Fibroblast of lung (primary cell): ENCODE measurements around the gene MCRIP1. TPM values are rescaled to one million over a fixed set of nuclear protein-coding genes. Genes with fewer than 3 reads are reported as not detected.

Experiments
- DNase-seq, 2 donors: peaks; one replicate each; pipeline versions ENCODE4 v3.0.0 to v3.0.0-alpha.2; 2010; ENCODE audit warnings: low read depth in 2 of 2
- H2AFZ ChIP-seq: 2 replicates; pipeline ENCODE4 v1.5.1; 2012; ENCODE audit warnings: low read length, control low read depth, inconsistent platforms
- H3K27ac ChIP-seq: 2 replicates; pipeline ENCODE4 v1.5.1; 2011; ENCODE audit warnings: low read length, control low read depth; ENCODE audit not compliant: insufficient read depth
- H3K27me3 ChIP-seq: 2 replicates; pipeline ENCODE4 v1.5.1; 2011; ENCODE audit warnings: mild to moderate bottlenecking, low read length; ENCODE audit not compliant: control insufficient read depth, insufficient read depth
- H3K36me3 ChIP-seq: 2 replicates; pipeline ENCODE4 v1.5.1; 2011; ENCODE audit warnings: low read length; ENCODE audit not compliant: control insufficient read depth, insufficient read depth
- H3K4me1 ChIP-seq: 2 replicates; pipeline ENCODE4 v1.5.1; 2011; ENCODE audit warnings: low read length; ENCODE audit not compliant: control insufficient read depth, insufficient read depth; ENCODE audit errors: extremely low read depth
- H3K4me2 ChIP-seq: 2 replicates; pipeline ENCODE4 v1.5.1; 2011; ENCODE audit warnings: low read length, control low read depth; ENCODE audit not compliant: insufficient read depth; ENCODE audit errors: extremely low read depth
- H3K4me3 ChIP-seq, 4 experiments: fragments of 200-600 bp in 1 of 4; sonication (generic) in 1 of 4; replicated peaks in 1 of 4; 2 replicates each; pipeline ENCODE4 v1.5.1; 2011 to 2016; ENCODE audit warnings: low read length in 4 of 4, low read depth in 3 of 4, mild to moderate bottlenecking in 3 of 4, control low read depth in 2 of 4, inconsistent platforms in 1 of 4, mixed read lengths in 1 of 4; ENCODE audit not compliant: insufficient read depth in 1 of 4; ENCODE audit errors: control extremely low read depth in 1 of 4
- H3K79me2 ChIP-seq: 2 replicates; pipeline ENCODE4 v1.5.1; 2012; ENCODE audit warnings: mild to moderate bottlenecking, low read length, inconsistent platforms; ENCODE audit not compliant: control insufficient read depth, insufficient read depth
- H3K9ac ChIP-seq: 2 replicates; pipeline ENCODE4 v1.5.1; 2011; ENCODE audit warnings: mild to moderate bottlenecking, low read length, control low read depth; ENCODE audit not compliant: insufficient read depth
- H3K9me3 ChIP-seq: 2 replicates; pipeline ENCODE4 v1.5.1; 2012; ENCODE audit warnings: low read depth, low read length; ENCODE audit not compliant: control insufficient read depth, insufficient read depth
- H4K20me1 ChIP-seq: 2 replicates; pipeline ENCODE4 v1.5.1; 2011; ENCODE audit warnings: low read length; ENCODE audit not compliant: control insufficient read depth, insufficient read depth; ENCODE audit errors: extremely low read depth
- CTCF ChIP-seq, 2 donors: IDR thresholded peaks in 1 of 2; conservative IDR thresholded peaks in 1 of 2; 1 replicate in 1 of 2; 2 replicates in 1 of 2; pipeline ENCODE4 v1.5.1; 2011 to 2012; ENCODE audit warnings: low read length in 2 of 2, control low read depth in 1 of 2, inconsistent platforms in 1 of 2, low read depth in 1 of 2, mild to moderate bottlenecking in 1 of 2
- EZH2 ChIP-seq: IDR thresholded peaks from 2 replicates; pipeline ENCODE4 v1.5.1; 2012; ENCODE audit warnings: low read length, control low read depth, mild to moderate bottlenecking; ENCODE audit errors: missing control alignments
- polyA plus RNA-seq, 2 donors: library from polyadenylated mRNA; depleted of rRNA in 1 of 2; stranded (reverse) in 1 of 2; unstranded in 1 of 2; fragments of >200 nt; gene quantifications; 2 replicates each; pipeline ENCODE4 v1.2.1, GENCODE V29; 2011 to 2012; ENCODE audit warnings: missing spikeins in 1 of 2
- total RNA-seq: library from RNA; depleted of rRNA; stranded (reverse); fragments of >200 nt; gene quantifications from 2 replicates; pipeline ENCODE4 v1.2.1, GENCODE V29; 2014

Gene MCRIP1
- total and polyA plus RNA-seq, 2 donors (not counting 1 experiment from before 2014, with no cell fraction given): 37.6 to 108 TPM

GRCh38 chr17:81831957-81832607 lies 1.0 kb downstream of the MCRIP1 start:
- no peaks in the 10 kb centered on the region for H3K27me3 ChIP-seq
- H3K4me3 ChIP-seq: peak overlapping the region; percentile 78 to 84 (median 80)
- peak overlapping the region; percentile 90 for H3K9ac ChIP-seq
- H3K4me2 ChIP-seq: peak overlapping the region; percentile 80
- no peak for TF ChIP-seq EZH2
- TF ChIP-seq CTCF (conservative IDR thresholded peaks at IDR 0.05 in 1 of 2, IDR thresholded peaks at IDR 0.05 in 1 of 2; ENCODE audit: low read depth in 1 of 2, low read length in 2 of 2): no peak
- peak overlapping the region; percentile 46 for H2AFZ ChIP-seq
- H3K79me2 ChIP-seq: peaks cover 20% of the 10 kb centered on the region
- DNase-seq: peak in 1 of 2 donors; percentile 45
- H3K9me3 ChIP-seq: no peaks in the 10 kb centered on the region
- peak overlapping the region; percentile 91 for H3K27ac ChIP-seq
- H4K20me1 ChIP-seq: no peaks in the 10 kb centered on the region
- H3K36me3 ChIP-seq: no peaks in the 10 kb centered on the region
- H3K4me1 ChIP-seq: peaks cover 7% of the 10 kb centered on the region

- peak overlapping the region; percentile 78 to 84 (median 80) for H3K4me3 ChIP-seq
- H3K9me3 ChIP-seq: no peaks in the 10 kb centered on the region
- H2AFZ ChIP-seq: no peak overlapping the region
- TF ChIP-seq EZH2: no peak
- TF ChIP-seq CTCF (conservative IDR thresholded peaks at IDR 0.05 in 1 of 2, IDR thresholded peaks at IDR 0.05 in 1 of 2; ENCODE audit: low read depth in 1 of 2, low read length in 2 of 2): no peak
- no peaks in the 10 kb centered on the region for H3K27me3 ChIP-seq
- peak overlapping the region; percentile 80 for H3K4me2 ChIP-seq
- DNase-seq: no peak
- peak overlapping the region; percentile 91 for H3K27ac ChIP-seq
- H3K9ac ChIP-seq: no peak overlapping the region
- peaks cover 7% of the 10 kb centered on the region for H3K4me1 ChIP-seq
- H3K79me2 ChIP-seq: peaks cover 20% of the 10 kb centered on the region
- H3K36me3 ChIP-seq: no peaks in the 10 kb centered on the region
- H4K20me1 ChIP-seq: no peaks in the 10 kb centered on the region
These were observed 1.5 kb downstream of the MCRIP1 start for GRCh38 chr17:81831563-81831956.

GRCh38 chr17:81829858-81830257 lies 3.2 kb downstream of the MCRIP1 start:
- Histone ChIP-seq H2AFZ (no peak overlapping the region), H3K4me2 (no peak overlapping the region), H3K9me3 (no peaks in the 10 kb centered on the region), H3K27ac (no peak overlapping the region), H3K36me3 (no peaks in the 10 kb centered on the region), H3K9ac (no peak overlapping the region), H4K20me1 (no peaks in the 10 kb centered on the region), H3K4me1 (peaks cover 7% of the 10 kb centered on the region), H3K27me3 (no peaks in the 10 kb centered on the region), H3K79me2 (peaks cover 20% of the 10 kb centered on the region), H3K4me3 (no peak overlapping the region)
- no peak for DNase-seq
- no peak for TF ChIP-seq EZH2
- TF ChIP-seq CTCF (conservative IDR thresholded peaks at IDR 0.05 in 1 of 2, IDR thresholded peaks at IDR 0.05 in 1 of 2; ENCODE audit: low read depth in 1 of 2, low read length in 2 of 2): no peak
